T-helper 1 cell (primary cell): ENCODE data around the gene DMD.

ENCODE experiments used
- DNase-seq, 5 donors: peaks; one replicate each; pipeline ENCODE4 v3.0.0-alpha.2; 2012 to 2020

The DMD gene

GRCh38 chrX:32451954-32452695, 759.2 kb downstream of the DMD start:
- DNase-seq, result no peak

GRCh38 chrX:32448945-32449344, 762.4 kb downstream of the DMD start:
- DNase-seq, result peak in 1 of 5 donors; percentile 4

DNA sequence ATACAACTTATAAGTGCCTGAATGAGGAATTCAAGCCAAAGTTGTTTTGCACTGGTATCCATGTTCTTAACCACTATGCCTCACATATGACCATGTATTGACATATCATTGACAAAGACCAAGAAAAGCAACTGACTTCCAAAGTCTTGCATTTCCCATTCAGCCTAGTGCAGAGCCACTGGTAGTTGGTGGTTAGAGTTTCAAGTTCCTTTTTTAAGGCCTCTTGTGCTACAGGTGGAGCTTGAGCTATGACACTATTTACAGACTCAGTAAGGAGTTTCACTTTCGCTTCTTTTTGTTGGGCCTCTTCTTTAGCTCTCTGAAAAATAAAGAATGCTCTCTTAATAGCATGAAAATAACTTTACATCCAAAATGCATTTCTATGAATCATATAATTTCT, 763.0 kb downstream of the DMD start:
- DNase-seq, result peak in 1 of 5 donors; percentile 70

- no peak for DNase-seq
These were observed 763.7 kb downstream of the DMD start for GRCh38 chrX:32447640-32448039.

DNA sequence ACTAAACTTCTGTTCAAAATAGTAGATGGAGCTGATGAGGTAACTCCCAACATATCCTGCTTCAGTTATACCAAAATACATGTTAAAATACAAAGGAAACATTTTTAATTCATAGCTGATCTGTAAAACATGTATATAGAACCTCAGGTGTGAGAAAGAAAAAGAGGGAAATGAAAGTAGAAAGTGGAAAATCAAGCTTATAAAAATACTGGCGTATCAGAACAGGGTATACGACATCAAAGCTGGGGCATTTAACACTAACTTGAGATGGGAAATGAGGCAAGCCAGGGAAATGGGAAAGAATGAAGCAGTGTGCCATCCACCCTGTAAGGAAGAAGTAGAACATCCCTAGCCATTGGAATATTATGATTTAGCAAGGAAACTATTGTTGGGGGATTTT, 767.5 kb downstream of the DMD start:
- DNase-seq, result no peak

- DNase-seq, result no peak
These were observed 790.1 kb downstream of the DMD start for GRCh38 chrX:32421266-32421665.

- peak in 2 of 5 donors; percentile 0 to 2 for DNase-seq
These were observed 803.0 kb downstream of the DMD start for GRCh38 chrX:32408389-32408788.

GRCh38 chrX:32397562-32398216, 813.7 kb downstream of the DMD start:
- DNase-seq, result peak in 1 of 5 donors; percentile 1

DNA sequence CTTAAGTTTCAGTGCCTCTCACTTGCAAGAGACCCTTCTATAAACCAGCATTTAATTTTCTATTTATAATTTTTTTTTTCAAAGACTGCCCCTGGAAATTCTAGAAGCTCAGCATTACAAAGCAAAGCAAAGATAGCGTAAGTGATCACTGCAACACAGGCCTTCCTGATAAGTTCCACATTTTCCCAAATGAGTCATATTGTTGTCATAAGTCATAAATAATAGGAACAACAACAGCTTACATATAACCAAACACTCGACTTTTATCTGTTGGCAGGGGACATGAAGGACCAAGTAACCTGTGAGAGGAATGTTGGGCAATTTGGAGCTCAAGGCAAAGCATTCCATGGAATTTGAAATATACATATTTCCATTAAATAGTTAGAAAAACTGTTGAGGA, 815.5 kb downstream of the DMD start:
- DNase-seq, result no peak

- DNase-seq, result no peak
These were observed 818.7 kb downstream of the DMD start for GRCh38 chrX:32392655-32393054.

DNA sequence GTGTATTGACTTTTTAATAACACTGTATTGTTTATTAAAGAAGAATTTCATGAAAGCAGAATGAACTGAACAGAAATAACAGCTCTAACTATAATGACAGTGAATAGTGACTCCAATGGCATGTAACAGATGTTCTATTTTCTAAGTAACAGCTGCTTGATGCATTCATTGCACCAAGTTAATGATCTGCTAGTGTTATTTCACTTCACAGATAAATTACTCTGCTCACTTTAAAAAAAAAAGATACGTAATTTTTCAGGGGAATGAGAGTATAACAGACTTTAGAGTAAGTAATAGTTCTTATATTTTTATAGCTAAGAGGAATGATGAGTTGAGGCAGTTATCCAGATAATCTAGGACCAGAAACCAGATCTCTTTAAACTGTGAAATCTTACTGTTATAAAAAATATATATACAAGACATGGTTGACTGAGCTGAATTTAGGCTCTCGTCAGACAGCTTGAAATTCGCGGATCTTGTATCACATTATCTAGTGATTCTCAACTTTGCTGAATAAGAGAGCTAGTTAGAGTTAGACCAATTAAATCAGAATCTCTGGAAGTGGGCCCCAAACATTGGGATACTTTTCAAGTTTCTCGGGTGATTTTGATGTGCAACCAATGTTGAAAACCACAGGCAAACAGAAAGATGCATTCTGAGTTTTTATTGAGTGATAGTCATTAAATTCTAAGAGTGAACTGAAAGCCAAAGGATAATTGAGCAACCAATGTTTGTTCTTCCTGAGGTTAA, 840.7 kb downstream of the DMD start:
- no peak for DNase-seq

DNA sequence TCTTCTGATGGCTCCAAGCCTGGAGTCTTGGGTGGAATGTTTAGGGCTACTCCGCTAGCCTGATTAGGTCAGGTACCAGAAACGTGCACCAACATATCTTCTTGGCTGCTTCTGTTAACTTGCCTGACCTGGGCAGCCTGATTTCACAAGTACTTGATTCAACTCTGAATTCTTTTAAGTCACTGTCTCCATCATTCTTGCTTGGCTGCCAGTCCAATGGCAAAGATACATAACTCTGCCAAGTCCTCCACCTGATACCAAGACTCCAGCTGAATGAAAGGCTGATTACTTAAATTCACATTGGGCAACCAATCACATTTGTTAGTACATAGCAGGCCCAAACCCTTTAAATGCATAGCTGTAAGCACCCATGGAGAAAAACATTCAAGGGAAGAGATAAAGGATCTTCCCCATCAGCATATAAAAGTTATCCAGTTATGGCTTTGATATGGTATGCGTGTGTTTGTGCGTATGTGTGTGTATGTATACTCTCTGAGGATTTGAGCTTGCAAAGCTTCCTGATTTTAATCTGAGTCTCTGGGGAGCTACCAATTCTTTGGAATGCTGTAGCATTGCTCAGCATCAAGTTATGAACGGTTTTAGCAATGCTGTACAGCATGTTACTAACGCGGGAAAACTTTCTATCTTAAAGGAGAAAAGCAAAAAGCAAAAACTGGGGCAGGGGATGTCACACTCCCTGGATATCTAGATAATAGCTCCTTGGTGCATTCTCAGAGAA, 917.2 kb downstream of the DMD start:
- DNase-seq, result no peak

DNA sequence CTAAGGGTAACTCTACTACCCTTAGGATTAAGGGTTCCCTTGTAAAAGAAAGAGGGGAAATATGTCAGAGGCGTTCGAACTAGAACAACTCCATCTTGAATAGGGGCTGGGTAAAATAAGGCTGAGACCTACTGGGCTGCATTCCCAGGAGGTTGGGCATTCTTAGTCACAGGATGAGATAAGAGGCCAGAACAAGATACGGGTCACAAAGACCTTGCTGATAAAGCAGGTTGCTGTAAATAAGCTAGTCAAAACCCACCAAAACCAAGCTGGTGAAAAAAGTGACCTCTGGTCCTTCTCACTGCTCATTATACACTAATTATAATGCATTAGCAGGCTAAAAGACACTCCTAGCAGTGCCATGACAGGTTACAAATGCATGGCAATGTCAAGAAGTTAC, 922.0 kb downstream of the DMD start:
- no peak for DNase-seq

GRCh38 chrX:32281853-32282252, 929.5 kb downstream of the DMD start:
- no peak for DNase-seq

DNA sequence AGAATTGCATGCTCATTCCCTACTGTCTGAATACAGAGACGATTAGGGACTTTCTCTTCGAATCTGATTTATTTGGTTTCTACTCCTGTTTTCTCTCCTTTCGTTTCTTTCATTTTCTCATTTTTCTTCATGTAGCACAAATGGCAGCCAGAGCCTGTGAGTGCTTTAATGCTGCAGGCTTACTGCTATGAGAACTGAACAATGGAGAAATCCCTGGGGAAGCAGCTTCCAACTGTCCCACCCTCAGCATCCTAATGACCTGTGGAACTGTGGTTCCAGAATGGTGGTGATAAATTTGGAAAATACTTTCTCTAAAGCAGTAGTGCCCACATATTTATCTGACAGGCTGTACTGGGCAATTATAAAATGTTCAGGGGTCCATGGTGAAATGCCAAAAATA, 930.4 kb downstream of the DMD start:
- no peak for DNase-seq

GRCh38 chrX:32280489-32280888, 930.9 kb downstream of the DMD start:
- DNase-seq, result no peak

DNA sequence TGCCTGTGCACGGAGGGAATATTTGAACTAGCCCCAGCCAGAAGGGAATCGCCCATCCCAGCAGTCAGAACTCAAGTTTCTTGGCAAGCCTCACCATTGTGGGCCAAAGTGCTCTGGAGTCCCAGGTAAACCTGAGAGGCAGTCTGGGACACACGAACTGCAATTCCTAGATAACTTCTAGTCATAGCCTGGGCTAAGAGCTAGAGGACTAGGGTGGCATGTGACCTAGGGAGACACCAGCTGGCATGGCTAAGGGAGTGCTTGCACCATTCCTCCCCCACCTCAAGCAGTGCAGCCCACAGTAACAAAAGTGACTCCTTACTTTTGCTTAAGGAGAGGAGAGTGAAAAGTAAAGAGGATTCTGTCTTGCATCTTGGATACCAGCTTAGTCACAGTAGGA, 935.2 kb downstream of the DMD start:
- DNase-seq, result no peak

DNA sequence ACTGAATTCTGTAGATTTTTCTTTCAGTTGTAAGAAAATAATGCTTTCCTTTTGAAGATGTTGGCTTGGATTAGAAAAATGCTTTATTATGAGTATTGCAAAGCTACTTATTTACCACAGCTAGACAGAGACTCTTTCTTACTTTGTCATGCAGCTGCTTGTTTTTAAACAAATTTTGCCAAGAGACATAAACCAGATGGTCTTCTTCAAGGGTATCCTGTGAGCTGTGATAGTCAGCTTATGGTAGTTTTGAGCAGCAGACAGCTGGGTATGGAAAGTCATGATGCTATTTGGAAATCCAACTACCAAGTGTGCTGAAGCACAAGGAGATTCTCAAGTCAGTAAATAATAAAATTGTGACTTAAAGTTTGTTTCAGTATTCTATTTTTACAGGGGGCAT, 941.5 kb downstream of the DMD start:
- no peak for DNase-seq

DNA sequence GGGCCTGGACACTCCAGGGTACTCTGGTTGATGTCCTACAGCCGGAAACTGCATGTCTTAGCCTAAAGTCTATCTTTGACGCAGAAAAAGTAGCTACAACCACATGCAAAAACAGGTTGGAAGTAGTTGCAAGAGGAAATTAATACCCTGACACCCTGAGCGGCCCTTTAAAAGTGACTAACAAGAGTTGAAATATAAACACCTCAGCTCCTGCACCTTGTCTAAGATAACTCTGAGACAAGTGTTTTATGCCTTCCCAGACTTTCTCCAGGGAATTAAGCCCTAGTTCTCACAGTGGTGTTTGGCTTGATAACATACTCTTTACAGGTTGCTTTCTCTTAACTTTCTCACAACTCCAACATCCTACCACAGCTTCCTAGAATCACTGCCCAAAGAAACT, 943.1 kb downstream of the DMD start:
- DNase-seq, result no peak

DNA sequence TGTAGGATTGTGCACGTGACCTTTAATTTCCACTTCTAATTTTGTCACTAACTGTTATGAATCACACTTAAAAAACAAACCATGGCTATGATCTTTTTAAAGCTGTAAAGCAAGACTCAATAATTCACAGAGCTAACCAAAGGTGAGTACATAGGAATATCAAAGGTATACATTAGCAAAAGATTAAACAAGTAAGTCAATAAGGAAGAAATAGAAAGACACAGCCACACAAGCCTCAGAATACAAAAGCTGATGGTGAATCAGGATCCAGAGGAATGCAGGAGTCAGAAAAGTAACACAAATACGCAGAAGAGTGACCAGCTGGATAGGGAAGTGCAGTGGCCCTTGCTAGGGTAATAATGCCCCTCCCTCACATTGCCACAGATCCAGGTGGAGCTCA, 943.6 kb downstream of the DMD start:
- no peak for DNase-seq

GRCh38 chrX:32246675-32247074, 964.7 kb downstream of the DMD start:
- peak in 1 of 5 donors; percentile 0 for DNase-seq

GRCh38 chrX:32195611-32196010, 1015.7 kb downstream of the DMD start:
- DNase-seq, result no peak

- DNase-seq, result no peak
These were observed 1020.0 kb downstream of the DMD start for GRCh38 chrX:32191316-32191715.
